ENCODE data around the gene LRFN5. TPM values are rescaled to one million over a fixed set of nuclear protein-coding genes. Genes with fewer than 3 reads are reported as not detected.
"Not testable (repeated sequence)": the region's sequence is repeated elsewhere in the genome, so short reads cannot be mapped to it uniquely, and the experiment has no call there.

Gene LRFN5
- polyA plus RNA-seq, 3 donors = not detected

GRCh38 chr14:41586237-41586636, 20.4 kb upstream of the LRFN5 start:
- Mint-ChIP-seq H3K27me3 (ENCODE audit: low read depth in 3 of 3) (peaks cover 0 to 2% (median 0%) of the 10 kb centered on the region in 3 donors), H3K27ac (no peak overlapping the region), H3K4me1 (no peaks in the 10 kb centered on the region), H3K4me3 (no peak overlapping the region), H3K9me3 (peaks cover 0 to 3% (median 0%) of the 10 kb centered on the region in 7 donors), H3K36me3 (no peaks in the 10 kb centered on the region)
- Histone ChIP-seq H3K27me3 (ENCODE audit: control insufficient read depth in 2 of 2, insufficient read depth in 2 of 2, low read length in 2 of 2) (no peaks in the 10 kb centered on the region), H3K4me1 (ENCODE audit: control insufficient read depth in 1 of 2, insufficient read depth in 2 of 2, low read length in 2 of 2) (no peaks in the 10 kb centered on the region), H3K36me3 (replicated peaks in 1 of 2; ENCODE audit: control insufficient read depth in 1 of 2, insufficient read depth in 2 of 2, low read length in 2 of 2) (no peaks in the 10 kb centered on the region), H3K4me2 (replicated peaks; ENCODE audit: extremely low read depth, low read length, poor library complexity, severe bottlenecking) (no peak overlapping the region), H3K79me2 (ENCODE audit: insufficient read depth, low read length) (no peaks in the 10 kb centered on the region), H3K9me3 (replicated peaks in 1 of 2; ENCODE audit: control insufficient read depth in 1 of 2, insufficient read depth in 1 of 2, low read length in 2 of 2) (no peaks in the 10 kb centered on the region), H3K4me3 (replicated peaks in 1 of 3; ENCODE audit: low read depth in 2 of 3, low read length in 3 of 3) (no peak overlapping the region), H2AFZ (ENCODE audit: insufficient read depth, low read depth, low read length, poor library complexity, severe bottlenecking) (no peak overlapping the region), H3K27ac (ENCODE audit: low read depth in 1 of 2, low read length in 2 of 2) (no peak overlapping the region), H3K9ac (ENCODE audit: insufficient read depth, low read length, poor library complexity, severe bottlenecking) (no peak overlapping the region), H4K20me1 (ENCODE audit: insufficient read depth, low read length) (no peaks in the 10 kb centered on the region)
- no peak for TF ChIP-seq CTCF (IDR thresholded peaks at IDR 0.05)
- DNase-seq = no peak
- intact Hi-C loops (cut with micrococcal nuclease) = no loop called here

GRCh38 chr14:41597647-41598046, 9.0 kb upstream of the LRFN5 start:
- no peak overlapping the region for H3K4me3 Mint-ChIP-seq
- intact Hi-C loops (cut with micrococcal nuclease) = no loop called here
- no peaks in the 10 kb centered on the region for H3K36me3 Mint-ChIP-seq

GRCh38 chr14:41599805-41600385, 6.8 kb upstream of the LRFN5 start:
- DNase-seq; H3K36me3 ChIP-seq (replicated peaks in 1 of 2; ENCODE audit: control insufficient read depth in 1 of 2, insufficient read depth in 2 of 2, low read length in 2 of 2); H3K4me2 ChIP-seq (replicated peaks; ENCODE audit: extremely low read depth, low read length, poor library complexity, severe bottlenecking); H3K36me3 Mint-ChIP-seq; H3K27ac Mint-ChIP-seq; H3K4me1 ChIP-seq (ENCODE audit: control insufficient read depth in 1 of 2, insufficient read depth in 2 of 2, low read length in 2 of 2); H4K20me1 ChIP-seq (ENCODE audit: insufficient read depth, low read length); H3K4me1 Mint-ChIP-seq; H3K9me3 Mint-ChIP-seq; H3K9me3 ChIP-seq (replicated peaks in 1 of 2; ENCODE audit: control insufficient read depth in 1 of 2, insufficient read depth in 1 of 2, low read length in 2 of 2); H2AFZ ChIP-seq (ENCODE audit: insufficient read depth, low read depth, low read length, poor library complexity, severe bottlenecking); intact Hi-C loops (cut with micrococcal nuclease); H3K79me2 ChIP-seq (ENCODE audit: insufficient read depth, low read length); H3K9ac ChIP-seq (ENCODE audit: insufficient read depth, low read length, poor library complexity, severe bottlenecking); H3K4me3 ChIP-seq (replicated peaks in 1 of 3; ENCODE audit: low read depth in 2 of 3, low read length in 3 of 3); H3K27ac ChIP-seq (ENCODE audit: low read depth in 1 of 2, low read length in 2 of 2); H3K4me3 Mint-ChIP-seq: not testable (repeated sequence)
- 80% methylated on average over 4 of the region's 6 CpGs for WGBS (ENCODE audit: insufficient coverage)
- peaks cover 11 to 19% (median 15%) of the 10 kb centered on the region in 3 donors for H3K27me3 Mint-ChIP-seq (ENCODE audit: low read depth in 3 of 3)
- peaks cover 16 to 27% of the 10 kb centered on the region in 2 donors for H3K27me3 ChIP-seq (ENCODE audit: control insufficient read depth in 2 of 2, insufficient read depth in 2 of 2, low read length in 2 of 2)

More at GRCh38 chr14:41597647-41598046, 9.0 kb upstream of the LRFN5 start:
- Histone ChIP-seq H3K4me1 (ENCODE audit: control insufficient read depth in 1 of 2, insufficient read depth in 2 of 2, low read length in 2 of 2) (no peaks in the 10 kb centered on the region), H3K9ac (ENCODE audit: insufficient read depth, low read length, poor library complexity, severe bottlenecking) (no peak overlapping the region), H3K4me2 (replicated peaks; ENCODE audit: extremely low read depth, low read length, poor library complexity, severe bottlenecking) (no peak overlapping the region), H3K79me2 (ENCODE audit: insufficient read depth, low read length) (no peaks in the 10 kb centered on the region), H3K36me3 (replicated peaks in 1 of 2; ENCODE audit: control insufficient read depth in 1 of 2, insufficient read depth in 2 of 2, low read length in 2 of 2) (no peaks in the 10 kb centered on the region), H3K27ac (ENCODE audit: low read depth in 1 of 2, low read length in 2 of 2) (no peak overlapping the region), H3K4me3 (replicated peaks in 1 of 3; ENCODE audit: low read depth in 2 of 3, low read length in 3 of 3) (no peak overlapping the region), H3K9me3 (replicated peaks in 1 of 2; ENCODE audit: control insufficient read depth in 1 of 2, insufficient read depth in 1 of 2, low read length in 2 of 2) (peaks cover 0 to 5% of the 10 kb centered on the region in 2 donors), H4K20me1 (ENCODE audit: insufficient read depth, low read length) (no peaks in the 10 kb centered on the region), H3K27me3 (ENCODE audit: control insufficient read depth in 2 of 2, insufficient read depth in 2 of 2, low read length in 2 of 2) (peaks cover 0 to 6% of the 10 kb centered on the region in 2 donors), H2AFZ (ENCODE audit: insufficient read depth, low read depth, low read length, poor library complexity, severe bottlenecking) (no peak overlapping the region)
- Mint-ChIP-seq H3K27me3 (ENCODE audit: low read depth in 3 of 3) (peaks cover 1 to 6% (median 2%) of the 10 kb centered on the region in 3 donors), H3K4me1 (no peaks in the 10 kb centered on the region), H3K27ac (no peak overlapping the region), H3K9me3 (peaks cover 0 to 3% (median 0%) of the 10 kb centered on the region in 7 donors)
- no peak for TF ChIP-seq CTCF (IDR thresholded peaks at IDR 0.05)
- DNase-seq = no peak
- WGBS (ENCODE audit: insufficient coverage) = 99% methylated on average over 22 of the region's 25 CpGs
